ENCODE measurements around the gene EIF3L.

DNA sequence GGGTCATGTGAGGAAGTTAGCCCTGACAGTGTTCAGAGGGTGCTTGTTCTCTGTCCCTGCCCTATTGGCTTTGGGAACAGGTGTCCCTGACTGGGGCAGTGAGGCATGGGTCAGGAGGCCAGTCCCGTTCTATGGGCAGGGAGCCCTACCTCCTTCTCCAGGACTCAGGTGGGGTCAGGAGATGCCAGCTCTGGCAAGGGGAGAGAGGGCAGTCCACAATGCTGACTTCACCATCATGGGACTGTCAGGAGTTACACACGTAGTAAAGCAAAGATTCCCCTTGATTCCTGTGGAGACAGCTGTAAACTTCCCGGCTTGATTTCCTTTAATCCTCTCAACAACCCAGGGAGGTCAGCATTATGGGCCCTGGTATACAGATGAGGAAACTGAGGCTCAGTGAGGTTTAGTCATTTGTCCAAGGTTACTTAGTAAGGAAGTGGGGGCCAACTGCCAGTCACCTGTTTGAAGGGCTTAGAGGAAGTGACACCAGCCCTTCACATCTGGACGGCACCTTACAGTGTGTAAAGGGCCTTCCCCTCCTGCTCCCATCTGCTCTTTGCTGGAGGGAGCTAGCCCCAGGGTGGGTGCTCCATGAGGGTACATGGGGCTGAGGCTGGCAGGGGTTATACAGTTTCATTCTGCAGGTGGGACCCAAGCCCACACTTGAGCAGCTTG is 68.8 kb downstream of the EIF3L start:
- TF ChIP-seq, protein P1, sequence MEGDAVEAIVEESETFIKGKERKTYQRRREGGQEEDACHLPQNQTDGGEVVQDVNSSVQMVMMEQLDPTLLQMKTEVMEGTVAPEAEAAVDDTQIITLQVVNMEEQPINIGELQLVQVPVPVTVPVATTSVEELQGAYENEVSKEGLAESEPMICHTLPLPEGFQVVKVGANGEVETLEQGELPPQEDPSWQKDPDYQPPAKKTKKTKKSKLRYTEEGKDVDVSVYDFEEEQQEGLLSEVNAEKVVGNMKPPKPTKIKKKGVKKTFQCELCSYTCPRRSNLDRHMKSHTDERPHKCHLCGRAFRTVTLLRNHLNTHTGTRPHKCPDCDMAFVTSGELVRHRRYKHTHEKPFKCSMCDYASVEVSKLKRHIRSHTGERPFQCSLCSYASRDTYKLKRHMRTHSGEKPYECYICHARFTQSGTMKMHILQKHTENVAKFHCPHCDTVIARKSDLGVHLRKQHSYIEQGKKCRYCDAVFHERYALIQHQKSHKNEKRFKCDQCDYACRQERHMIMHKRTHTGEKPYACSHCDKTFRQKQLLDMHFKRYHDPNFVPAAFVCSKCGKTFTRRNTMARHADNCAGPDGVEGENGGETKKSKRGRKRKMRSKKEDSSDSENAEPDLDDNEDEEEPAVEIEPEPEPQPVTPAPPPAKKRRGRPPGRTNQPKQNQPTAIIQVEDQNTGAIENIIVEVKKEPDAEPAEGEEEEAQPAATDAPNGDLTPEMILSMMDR (conservative IDR thresholded peaks at IDR 0.05): no peak
- TF ChIP-seq EZH2 (IDR thresholded peaks at IDR 0.05; ENCODE audit: low read depth): no peak

Data from PC-9 (cell line).